NCI-H1092 (cell line): ENCODE measurements around the gene COQ10B.

Experiments
- DNase-seq: peaks from one replicate; lab custom pipeline; 2025; lab: John Stamatoyannopoulos, UW

COQ10B gene

DNA sequence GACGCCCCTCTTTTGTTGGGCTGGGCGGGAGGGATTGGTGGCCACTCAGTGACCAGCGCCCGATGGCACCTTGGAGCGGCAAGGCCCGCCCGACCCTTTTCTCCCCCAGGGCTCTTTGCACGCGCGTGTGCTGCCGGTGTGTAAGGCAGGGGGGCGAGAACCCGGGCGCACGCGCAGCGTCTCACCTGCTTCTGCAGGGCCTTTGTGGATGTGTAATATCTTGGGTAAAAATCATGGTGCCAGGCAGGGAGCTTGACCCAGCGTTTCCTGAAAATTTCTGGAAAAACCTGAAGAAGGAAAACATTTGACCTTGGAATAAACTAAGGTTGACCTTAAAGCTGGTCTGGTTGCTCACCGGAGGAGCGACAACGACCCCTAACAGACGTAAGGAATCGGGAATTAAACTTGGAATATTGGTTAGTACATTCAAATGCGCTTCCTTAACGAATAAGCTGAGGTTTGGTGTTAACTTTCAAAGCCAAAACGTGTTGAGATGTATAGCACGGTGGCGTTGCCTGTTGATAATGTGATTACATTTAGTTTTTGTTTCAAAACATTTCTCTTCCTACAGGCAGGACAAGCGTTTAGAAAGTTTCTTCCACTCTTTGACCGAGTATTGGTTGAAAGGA lies 47.3 kb downstream of the COQ10B start:
- DNase-seq: no peak

DNA sequence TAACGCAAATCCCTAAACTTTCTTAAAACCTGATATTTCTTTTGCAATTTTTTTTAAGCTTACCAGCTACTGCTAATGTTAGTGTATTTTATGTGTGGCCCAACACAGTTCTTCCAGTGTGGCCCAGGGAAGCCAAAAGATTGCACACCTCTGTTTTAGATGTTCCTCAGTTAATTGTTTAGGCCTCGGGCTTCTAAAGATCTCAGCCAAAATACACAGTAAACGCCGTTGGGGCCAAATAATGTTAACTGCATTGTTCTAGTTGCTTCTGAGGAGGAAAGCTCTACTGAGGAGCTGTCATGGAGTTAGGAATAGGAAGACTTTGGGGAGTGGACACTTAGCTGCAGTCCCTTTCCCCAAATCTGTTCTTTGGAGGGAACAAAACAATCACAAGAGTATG lies 48.8 kb downstream of the COQ10B start:
- no peak for DNase-seq

DNA sequence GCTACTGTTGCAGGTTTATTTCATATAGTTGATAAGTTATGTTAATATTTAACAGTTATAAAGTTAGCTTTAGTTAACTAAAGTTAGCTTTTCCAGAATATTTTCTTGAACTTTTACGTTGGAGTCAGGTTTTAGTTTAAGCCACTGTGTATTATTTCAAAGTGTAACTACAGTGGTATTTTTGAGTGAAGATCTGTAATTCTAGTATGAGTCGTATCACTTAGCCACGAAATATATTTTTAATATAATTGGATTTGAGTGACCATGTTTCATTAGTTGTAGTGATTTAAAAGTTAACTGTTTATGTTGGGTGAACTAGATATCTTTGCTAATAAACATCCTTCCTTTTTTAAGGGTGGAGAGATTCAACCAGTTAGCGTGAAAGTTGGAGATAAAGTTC lies 49.3 kb downstream of the COQ10B start:
- no peak for DNase-seq

DNA sequence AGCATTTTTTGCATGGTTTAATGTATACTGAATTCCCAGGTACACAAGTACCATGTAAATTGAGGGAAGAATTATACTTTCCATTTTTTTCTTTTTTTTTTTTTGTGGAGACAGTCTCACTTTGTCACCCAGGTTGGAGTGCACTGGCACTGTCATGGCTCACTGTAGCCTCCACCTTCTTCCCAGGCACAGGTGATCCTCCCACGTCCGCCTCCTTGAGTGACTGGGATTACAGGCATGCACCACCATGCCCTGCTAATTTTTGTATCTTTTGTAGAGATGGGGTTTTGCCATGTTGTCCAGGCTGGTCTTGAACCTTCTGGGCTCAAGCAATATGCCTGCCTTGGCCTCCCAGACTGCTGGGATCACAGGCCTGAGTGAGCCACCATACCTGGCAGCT lies 50.6 kb downstream of the COQ10B start:
- DNase-seq: no peak

DNA sequence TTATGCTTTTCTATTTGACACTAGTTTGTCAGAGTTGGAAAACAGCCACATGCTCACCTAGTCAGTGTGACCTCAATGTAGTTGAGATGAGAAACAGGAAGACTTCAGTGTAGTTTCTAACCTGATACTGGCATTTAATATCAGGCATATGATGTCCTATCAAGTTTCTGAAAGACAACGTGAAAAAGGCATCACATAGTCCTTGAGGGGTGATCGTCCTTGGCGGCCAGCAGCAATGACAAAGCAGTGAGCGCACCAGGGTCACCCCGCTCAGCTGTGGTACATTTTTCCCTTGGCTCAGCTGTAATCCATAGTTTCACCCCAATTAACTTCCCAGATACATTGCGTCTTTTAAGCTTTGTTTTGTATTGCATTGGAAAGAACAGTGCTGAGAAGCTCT lies 51.2 kb downstream of the COQ10B start:
- DNase-seq: no peak

DNA sequence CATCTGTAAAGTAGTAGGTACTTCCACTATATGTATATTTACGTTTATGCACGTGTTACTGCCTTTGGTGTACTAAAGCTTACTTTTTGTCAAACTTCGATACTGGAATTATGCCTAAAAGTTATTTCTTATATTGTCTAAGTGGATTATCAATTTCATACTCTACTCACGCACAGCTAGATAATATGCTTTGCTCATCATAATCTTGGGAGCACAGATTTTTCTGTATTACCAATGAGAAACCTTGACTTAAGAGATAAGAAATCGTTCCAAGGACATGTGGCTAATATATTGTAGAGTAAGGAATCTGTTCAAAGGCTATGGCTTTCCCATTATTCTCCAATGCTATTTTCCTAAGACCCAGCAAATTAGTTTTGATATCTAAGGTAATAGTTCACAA lies 53.3 kb downstream of the COQ10B start:
- DNase-seq: no peak

DNA sequence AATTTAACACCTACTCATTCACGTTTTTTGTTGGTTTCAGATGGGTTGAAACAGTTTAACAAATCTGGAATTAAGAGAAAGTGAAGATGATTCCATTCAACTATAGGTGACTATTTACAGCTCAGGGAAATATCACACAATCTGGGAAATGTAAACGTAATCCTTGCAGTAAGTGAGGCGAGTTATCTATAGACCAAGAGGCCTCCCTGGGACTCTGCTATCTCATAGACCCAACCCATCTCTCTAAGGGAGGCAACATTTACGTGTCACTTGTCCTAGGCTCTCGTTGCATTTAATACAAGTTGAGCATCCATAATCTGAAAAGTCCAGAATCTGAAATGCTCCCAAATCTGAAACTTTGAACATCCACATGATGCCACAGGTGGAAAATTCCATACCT lies 60.6 kb downstream of the COQ10B start:
- no peak for DNase-seq

DNA sequence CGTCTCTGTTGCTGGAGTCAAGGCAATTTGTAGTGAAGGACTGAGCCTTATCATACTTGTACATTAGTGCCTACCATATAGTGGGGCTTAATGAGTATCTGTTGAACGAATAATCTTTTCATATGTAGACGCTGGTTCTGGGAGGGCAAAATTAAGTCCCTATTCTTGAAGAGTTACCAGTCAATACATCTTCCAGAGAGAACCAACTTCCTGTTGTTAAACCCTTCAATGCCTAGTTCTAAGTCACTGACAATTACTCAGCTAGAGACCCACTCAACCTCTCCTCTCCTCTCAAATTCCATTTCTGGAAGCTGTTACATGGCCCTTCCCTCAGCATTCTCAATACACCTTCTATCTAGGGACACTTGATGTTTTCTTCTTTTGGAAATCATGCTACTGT lies 61.4 kb downstream of the COQ10B start:
- no peak for DNase-seq

DNA sequence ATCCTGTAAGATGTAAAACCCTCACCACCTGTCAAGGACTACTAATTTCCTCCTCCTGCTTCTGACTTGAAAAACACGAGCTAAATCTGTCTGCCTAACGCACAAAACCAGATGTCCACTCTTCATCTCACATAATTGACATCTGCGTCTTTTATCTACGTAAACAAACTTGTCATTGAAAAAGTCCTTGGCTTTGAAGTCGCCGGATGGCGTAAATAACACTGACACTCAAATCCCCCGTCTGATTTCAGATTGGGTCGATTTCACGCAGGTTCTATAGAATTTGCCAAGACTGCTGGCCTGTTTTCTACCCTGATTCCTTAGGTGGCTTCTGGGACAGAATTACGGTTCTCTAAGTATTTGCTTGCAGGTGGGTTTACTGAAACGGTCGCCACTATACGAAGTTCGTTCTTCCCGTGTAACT lies 62.0 kb downstream of the COQ10B start:
- DNase-seq: peak; percentile 35

DNA sequence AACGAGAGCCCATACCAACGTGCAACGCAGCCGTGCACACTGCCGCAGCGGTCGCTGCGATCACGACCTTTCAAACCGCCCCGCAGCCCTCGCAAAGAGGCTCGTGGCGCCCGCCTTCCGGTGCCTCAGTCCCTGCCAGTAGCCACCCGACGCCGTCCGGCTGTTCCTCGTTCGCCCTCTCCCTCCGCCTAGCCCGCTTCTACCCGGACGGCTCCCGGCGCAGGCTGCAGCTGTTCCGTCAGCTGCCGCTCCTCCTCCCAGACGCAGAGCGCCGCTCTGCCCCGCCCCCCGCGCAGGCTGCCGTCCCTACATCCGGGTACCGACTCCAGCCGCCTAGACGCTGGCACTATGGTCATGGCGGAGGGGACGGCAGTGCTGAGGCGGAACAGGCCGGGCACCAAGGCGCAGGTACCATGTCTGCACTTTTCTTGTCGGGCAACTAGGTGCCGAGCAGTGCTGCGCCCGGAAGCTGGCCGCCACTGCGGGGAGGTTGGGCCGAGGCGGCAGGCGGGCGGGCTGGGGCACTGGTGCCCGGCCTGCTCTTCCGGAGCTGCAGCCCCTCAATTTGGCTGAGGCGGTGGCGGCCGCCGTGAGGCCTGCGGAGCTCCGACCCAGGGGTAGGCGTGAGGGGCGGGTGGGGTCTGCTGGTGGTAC lies 62.5 kb downstream of the COQ10B start, which contains the start of gene MOB4:
Gene MOB4 (plus strand): TSS at position 328 of the 654 bp plus-strand sequence. CDS start 21 bp downstream, at position 349.
- DNase-seq: peak; percentile 84

DNA sequence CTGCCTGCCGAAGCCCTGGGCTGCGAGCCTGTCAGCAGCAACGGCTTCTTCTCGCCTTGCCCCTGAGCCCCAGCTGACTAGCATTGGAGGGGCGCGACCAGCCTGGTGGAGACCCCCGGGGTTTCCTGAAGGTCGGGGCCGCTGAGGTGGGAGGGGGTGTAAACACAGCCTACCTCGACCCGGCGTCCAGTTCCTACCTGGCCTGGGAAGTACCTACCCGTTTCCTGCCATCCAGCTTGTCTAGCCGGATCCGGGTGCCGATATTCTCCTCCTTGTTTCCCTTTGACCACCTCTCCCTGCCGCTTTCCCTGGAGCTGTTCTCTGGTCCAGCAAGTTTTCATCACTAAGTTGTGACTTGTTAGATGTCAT lies 63.0 kb downstream of the COQ10B start:
- DNase-seq: no peak

DNA sequence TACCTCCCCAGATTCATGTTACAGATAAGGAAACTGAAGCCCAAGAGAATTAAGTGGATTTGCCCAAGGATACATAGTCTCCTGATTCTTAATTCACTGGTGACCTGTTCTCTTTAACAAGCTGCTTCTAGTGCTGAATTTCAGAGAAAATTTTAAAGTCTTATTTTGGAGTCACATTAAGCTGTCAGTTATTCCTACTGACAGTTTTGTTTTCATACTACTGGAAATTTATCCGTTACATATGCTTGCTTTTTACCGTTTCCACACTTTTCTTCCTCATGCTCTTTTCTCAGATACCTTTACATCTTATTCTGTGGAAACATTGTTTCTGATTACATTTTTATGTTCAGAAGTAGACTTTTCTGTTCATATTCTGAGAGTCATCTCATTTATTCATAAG lies 63.8 kb downstream of the COQ10B start:
- no peak for DNase-seq
